ENCODE data around the gene FZD7. TPM values are rescaled to one million over a fixed set of nuclear protein-coding genes. Genes with fewer than 3 reads are reported as not detected.

Gene FZD7
- total and polyA plus RNA-seq, 9 of the 15 experiments (the other 6 are each of a cell fraction or from before 2014, with no cell fraction given) = 0.11 to 2.4 (median 0.69) TPM

DNA sequence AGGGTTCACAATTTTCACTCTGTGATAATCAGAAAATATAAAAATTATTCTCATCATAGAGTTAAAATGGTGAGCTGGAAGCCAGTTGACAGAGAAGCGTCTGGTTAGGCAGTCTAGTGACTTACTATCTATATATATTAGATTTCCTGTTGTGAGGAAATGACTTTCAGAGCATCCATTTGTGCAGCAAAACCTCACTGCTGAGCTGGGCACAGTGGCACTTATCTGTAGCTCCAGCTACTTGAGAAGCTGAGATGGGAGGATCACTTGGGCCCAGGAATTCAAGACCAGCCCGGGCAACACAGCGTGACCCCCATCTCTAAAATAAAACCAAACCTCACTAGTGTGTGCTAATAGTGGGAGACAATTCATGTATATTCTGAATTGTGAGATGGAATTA lies 32.2 kb downstream of the FZD7 start:
- intact Hi-C loops (cut with micrococcal nuclease) (no loop called here), in situ Hi-C loops (cut with MboI) (no loop called here)
- no peaks in the 10 kb centered on the region for H3K9me3 ChIP-seq (replicated peaks; ENCODE audit: control insufficient read depth, insufficient read depth, low read depth, low read length)
- DNase-seq (ENCODE audit: extremely low read depth in 1 of 4, low spot score in 3 of 4) (no peak), FAIRE-seq (no peak), ATAC-seq (no peak)
- H4K20me1 ChIP-seq (replicated peaks; ENCODE audit: control insufficient read depth, insufficient read depth, low read length) = no peaks in the 10 kb centered on the region
- no peaks in the 10 kb centered on the region for H3K79me2 ChIP-seq (ENCODE audit: control insufficient read depth, insufficient read depth, low read length)
- POLR2A ChIA-PET = no interaction called here
- no TSS peak for BruUV-seq (replicated peaks)
- 8% methylated on average over 3 of the region's 3 CpGs for WGBS (ENCODE audit: insufficient coverage, low coverage, missing lambda C conversion rate)
- no peak overlapping the region for H3K27ac ChIP-seq (ENCODE audit: extremely low read depth, low read depth, low read length)
- no peaks in the 10 kb centered on the region for H3K9me1 ChIP-seq (ENCODE audit: control insufficient read depth, insufficient read depth, low read length)
- H3K4me2 ChIP-seq (ENCODE audit: insufficient read depth, low read length) = no peak overlapping the region
- H3K4me3 ChIP-seq = no peak overlapping the region
- CTCF ChIA-PET (ENCODE audit: low intra/inter-chr PET ratio) = no interaction called here
- H3K4me1 ChIP-seq (replicated peaks in 1 of 2; ENCODE audit: control insufficient read depth in 2 of 2, insufficient read depth in 2 of 2, low read length in 2 of 2) = peaks cover 0 to 19% of the 10 kb centered on the region in 2 experiments; a peak in 3 of 5 replicates
- no peak overlapping the region for H2AFZ ChIP-seq (ENCODE audit: low read depth, low read length)
- H3K27me3 ChIP-seq (ENCODE audit: control insufficient read depth in 2 of 2, insufficient read depth in 2 of 2, low read length in 2 of 2) = no peaks in the 10 kb centered on the region
- no peaks in the 10 kb centered on the region for H3K36me3 ChIP-seq (ENCODE audit: control insufficient read depth, insufficient read depth, low read length)
- no peak overlapping the region for H3K9ac ChIP-seq (ENCODE audit: insufficient read depth in 1 of 2, low read depth in 2 of 2, low read length in 2 of 2)
- TF ChIP-seq ZNF133 (CRISPR knock-in tag; IDR thresholded peaks at IDR 0.05) (no peak), TEAD2 (tag; IDR thresholded peaks at IDR 0.05) (no peak), L3MBTL2 (IDR thresholded peaks at IDR 0.05) (no peak), NFIX (CRISPR knock-in tag; IDR thresholded peaks at IDR 0.05; ENCODE audit: low read depth) (no peak), KAT2B (IDR thresholded peaks at IDR 0.05; ENCODE audit: low read depth, low read length) (no peak), KHSRP (IDR thresholded peaks at IDR 0.05) (no peak), ILK (tag; IDR thresholded peaks at IDR 0.05; ENCODE audit: borderline replicate concordance, low read depth) (no peak), RAD21 (CRISPR knock-in tag; conservative IDR thresholded peaks at IDR 0.05 in 1 of 2, IDR thresholded peaks at IDR 0.05 in 1 of 2) (no peak), MCM5 (IDR thresholded peaks at IDR 0.05; ENCODE audit: low read depth) (no peak)
- TF ChIP-seq, protein P1, sequence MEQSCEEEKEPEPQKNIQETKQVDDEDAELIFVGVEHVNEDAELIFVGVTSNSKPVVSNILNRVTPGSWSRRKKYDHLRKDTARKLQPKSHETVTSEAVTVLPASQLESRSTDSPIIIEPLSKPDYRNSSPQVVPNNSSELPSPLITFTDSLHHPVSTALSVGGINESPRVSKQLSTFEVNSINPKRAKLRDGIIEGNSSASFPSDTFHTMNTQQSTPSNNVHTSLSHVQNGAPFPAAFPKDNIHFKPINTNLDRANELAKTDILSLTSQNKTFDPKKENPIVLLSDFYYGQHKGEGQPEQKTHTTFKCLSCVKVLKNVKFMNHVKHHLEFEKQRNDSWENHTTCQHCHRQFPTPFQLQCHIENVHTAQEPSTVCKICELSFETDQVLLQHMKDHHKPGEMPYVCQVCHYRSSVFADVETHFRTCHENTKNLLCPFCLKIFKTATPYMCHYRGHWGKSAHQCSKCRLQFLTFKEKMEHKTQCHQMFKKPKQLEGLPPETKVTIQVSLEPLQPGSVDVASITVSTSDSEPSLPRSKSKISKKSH (CRISPR knock-in tag; IDR thresholded peaks at IDR 0.05) = no peak
- TF ChIP-seq, protein P2, sequence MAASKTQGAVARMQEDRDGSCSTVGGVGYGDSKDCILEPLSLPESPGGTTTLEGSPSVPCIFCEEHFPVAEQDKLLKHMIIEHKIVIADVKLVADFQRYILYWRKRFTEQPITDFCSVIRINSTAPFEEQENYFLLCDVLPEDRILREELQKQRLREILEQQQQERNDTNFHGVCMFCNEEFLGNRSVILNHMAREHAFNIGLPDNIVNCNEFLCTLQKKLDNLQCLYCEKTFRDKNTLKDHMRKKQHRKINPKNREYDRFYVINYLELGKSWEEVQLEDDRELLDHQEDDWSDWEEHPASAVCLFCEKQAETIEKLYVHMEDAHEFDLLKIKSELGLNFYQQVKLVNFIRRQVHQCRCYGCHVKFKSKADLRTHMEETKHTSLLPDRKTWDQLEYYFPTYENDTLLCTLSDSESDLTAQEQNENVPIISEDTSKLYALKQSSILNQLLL (CRISPR knock-in tag; IDR thresholded peaks at IDR 0.05; ENCODE audit: borderline replicate concordance) = no peak
- TF ChIP-seq, protein P3, sequence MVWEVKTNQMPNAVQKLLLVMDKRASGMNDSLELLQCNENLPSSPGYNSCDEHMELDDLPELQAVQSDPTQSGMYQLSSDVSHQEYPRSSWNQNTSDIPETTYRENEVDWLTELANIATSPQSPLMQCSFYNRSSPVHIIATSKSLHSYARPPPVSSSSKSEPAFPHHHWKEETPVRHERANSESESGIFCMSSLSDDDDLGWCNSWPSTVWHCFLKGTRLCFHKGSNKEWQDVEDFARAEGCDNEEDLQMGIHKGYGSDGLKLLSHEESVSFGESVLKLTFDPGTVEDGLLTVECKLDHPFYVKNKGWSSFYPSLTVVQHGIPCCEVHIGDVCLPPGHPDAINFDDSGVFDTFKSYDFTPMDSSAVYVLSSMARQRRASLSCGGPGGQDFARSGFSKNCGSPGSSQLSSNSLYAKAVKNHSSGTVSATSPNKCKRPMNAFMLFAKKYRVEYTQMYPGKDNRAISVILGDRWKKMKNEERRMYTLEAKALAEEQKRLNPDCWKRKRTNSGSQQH (CRISPR knock-in tag; IDR thresholded peaks at IDR 0.05) = no peak
- TF ChIP-seq, protein P4, sequence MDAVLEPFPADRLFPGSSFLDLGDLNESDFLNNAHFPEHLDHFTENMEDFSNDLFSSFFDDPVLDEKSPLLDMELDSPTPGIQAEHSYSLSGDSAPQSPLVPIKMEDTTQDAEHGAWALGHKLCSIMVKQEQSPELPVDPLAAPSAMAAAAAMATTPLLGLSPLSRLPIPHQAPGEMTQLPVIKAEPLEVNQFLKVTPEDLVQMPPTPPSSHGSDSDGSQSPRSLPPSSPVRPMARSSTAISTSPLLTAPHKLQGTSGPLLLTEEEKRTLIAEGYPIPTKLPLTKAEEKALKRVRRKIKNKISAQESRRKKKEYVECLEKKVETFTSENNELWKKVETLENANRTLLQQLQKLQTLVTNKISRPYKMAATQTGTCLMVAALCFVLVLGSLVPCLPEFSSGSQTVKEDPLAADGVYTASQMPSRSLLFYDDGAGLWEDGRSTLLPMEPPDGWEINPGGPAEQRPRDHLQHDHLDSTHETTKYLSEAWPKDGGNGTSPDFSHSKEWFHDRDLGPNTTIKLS (IDR thresholded peaks at IDR 0.05; ENCODE audit: borderline replicate concordance, low read depth) = no peak
- TF ChIP-seq, protein P5, sequence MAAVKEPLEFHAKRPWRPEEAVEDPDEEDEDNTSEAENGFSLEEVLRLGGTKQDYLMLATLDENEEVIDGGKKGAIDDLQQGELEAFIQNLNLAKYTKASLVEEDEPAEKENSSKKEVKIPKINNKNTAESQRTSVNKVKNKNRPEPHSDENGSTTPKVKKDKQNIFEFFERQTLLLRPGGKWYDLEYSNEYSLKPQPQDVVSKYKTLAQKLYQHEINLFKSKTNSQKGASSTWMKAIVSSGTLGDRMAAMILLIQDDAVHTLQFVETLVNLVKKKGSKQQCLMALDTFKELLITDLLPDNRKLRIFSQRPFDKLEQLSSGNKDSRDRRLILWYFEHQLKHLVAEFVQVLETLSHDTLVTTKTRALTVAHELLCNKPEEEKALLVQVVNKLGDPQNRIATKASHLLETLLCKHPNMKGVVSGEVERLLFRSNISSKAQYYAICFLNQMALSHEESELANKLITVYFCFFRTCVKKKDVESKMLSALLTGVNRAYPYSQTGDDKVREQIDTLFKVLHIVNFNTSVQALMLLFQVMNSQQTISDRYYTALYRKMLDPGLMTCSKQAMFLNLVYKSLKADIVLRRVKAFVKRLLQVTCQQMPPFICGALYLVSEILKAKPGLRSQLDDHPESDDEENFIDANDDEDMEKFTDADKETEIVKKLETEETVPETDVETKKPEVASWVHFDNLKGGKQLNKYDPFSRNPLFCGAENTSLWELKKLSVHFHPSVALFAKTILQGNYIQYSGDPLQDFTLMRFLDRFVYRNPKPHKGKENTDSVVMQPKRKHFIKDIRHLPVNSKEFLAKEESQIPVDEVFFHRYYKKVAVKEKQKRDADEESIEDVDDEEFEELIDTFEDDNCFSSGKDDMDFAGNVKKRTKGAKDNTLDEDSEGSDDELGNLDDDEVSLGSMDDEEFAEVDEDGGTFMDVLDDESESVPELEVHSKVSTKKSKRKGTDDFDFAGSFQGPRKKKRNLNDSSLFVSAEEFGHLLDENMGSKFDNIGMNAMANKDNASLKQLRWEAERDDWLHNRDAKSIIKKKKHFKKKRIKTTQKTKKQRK (IDR thresholded peaks at IDR 0.05; ENCODE audit: borderline replicate concordance, low read depth, low read length) = no peak

Data from K562 (cell line).